ENCODE results near the gene SMIM30. TPM values are rescaled to one million over a fixed set of nuclear protein-coding genes. Genes with fewer than 3 reads are reported as not detected.

The SMIM30 gene
- total and polyA plus RNA-seq, 8 donors, result 12.4 to 50.8 (median 22.5) TPM

DNA sequence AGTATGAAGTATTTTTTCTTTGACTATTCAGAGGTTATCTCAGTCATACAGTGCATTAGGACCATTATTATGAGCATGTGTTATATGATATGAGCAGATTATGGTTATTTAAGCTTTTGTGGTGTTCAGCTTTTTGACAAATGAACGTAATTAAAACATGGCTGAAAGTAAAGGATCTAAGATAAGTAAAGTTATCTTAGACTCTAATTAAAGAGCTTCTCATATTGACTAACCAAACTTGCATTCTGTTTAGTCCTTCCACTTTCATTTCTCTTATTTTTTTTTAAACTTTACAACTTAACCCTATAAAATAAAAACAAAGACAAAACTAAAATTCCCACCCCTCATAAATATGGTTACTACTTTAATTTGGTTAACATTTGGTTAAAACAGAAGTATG, 24.8 kb downstream of the SMIM30 start:
- Histone ChIP-seq H3K27ac (no peak overlapping the region), H3K27me3 (no peaks in the 10 kb centered on the region), H3K36me3 (no peaks in the 10 kb centered on the region), H3K4me1 (no peaks in the 10 kb centered on the region), H3K9me3 (no peaks in the 10 kb centered on the region), H3K4me3 (no peak overlapping the region)
- ATAC-seq, result no peak
- DNase-seq, result no peak
- intact Hi-C loops (cut with DNase I), result no loop called here
- TF ChIP-seq, protein P1, sequence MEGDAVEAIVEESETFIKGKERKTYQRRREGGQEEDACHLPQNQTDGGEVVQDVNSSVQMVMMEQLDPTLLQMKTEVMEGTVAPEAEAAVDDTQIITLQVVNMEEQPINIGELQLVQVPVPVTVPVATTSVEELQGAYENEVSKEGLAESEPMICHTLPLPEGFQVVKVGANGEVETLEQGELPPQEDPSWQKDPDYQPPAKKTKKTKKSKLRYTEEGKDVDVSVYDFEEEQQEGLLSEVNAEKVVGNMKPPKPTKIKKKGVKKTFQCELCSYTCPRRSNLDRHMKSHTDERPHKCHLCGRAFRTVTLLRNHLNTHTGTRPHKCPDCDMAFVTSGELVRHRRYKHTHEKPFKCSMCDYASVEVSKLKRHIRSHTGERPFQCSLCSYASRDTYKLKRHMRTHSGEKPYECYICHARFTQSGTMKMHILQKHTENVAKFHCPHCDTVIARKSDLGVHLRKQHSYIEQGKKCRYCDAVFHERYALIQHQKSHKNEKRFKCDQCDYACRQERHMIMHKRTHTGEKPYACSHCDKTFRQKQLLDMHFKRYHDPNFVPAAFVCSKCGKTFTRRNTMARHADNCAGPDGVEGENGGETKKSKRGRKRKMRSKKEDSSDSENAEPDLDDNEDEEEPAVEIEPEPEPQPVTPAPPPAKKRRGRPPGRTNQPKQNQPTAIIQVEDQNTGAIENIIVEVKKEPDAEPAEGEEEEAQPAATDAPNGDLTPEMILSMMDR (IDR thresholded peaks at IDR 0.05), result no peak
- FAIRE-seq, result no peak
- WGBS, 2 donors, result 71 to 90% methylated on average over 1 of the region's 1 CpG

DNA sequence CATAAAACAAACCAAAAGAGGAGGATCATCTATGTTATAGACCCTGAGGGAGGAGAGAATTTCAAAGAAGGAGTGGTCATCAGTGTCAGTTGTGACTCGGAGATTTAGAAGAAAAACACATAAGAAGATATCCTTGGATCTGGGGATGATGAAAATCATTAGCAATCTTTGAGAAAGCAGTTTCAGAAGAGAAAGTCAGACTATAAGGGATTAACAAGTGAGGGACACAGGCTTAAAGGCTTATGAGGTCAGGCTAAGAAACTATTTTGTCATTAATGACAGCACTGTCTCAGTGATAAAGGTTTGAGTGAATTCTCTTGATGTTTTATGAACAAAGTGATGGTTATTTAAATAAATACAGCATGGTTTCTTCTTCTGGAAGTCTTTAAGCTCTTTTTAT, 25.6 kb downstream of the SMIM30 start:
- 63 to 84% methylated on average over 1 of the region's 1 CpG for WGBS, 2 donors
- TF ChIP-seq, protein P1 (IDR thresholded peaks at IDR 0.05), result no peak
- FAIRE-seq, result no peak
- no peaks in the 10 kb centered on the region for H3K36me3 ChIP-seq
- no peak overlapping the region for H3K27ac ChIP-seq
- no peaks in the 10 kb centered on the region for H3K9me3 ChIP-seq
- intact Hi-C loops (cut with DNase I), result no loop called here
- H3K4me1 ChIP-seq, result no peaks in the 10 kb centered on the region
- H3K27me3 ChIP-seq, result no peaks in the 10 kb centered on the region
- no peak for DNase-seq
- H3K4me3 ChIP-seq, result no peak overlapping the region
- ATAC-seq, result no peak

DNA sequence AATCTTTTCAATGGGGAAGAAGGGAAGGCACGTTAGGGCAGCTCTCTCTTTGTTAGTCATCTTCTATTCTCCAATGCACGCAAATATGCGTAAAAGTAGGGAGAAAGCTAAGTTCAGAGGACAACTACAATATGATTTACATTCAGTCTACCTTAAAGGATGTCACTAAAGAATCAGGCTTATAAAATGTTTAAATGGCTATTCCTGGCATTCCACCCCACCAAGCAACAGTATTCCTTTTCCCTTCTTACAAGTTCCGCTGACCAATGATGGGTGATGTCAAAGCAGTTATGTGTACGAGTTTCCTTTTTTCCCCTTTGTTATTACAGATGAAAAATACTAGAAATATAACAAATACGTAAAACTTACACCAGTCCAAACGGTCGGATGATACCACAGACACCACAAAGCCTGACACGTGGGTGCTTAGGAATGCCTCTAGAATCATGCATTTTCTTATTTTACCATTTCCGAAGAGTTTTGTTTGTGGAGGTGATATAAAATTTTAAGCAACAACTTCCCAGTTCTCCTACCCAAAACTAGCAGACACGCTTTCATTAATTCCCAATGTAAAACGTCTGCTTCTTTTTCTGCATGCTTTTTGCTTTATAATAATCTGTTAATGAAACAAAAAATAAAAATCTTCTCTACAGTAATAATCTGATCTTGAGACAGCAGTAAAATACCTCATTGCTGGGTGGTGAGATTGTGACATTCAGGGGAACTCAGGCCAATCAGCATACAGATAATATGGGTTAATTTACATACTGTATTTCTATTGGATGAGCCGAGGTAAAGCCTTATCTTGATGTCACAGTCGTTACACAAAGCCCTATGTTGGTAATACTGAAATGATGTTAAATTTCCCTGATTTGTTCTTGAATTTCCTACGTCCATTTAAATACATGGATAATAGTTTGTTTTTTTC, 31.0 kb downstream of the SMIM30 start:
- WGBS, 2 donors, result 55 to 68% methylated on average over 15 of the region's 15 CpGs
- no peaks in the 10 kb centered on the region for H3K4me1 ChIP-seq
- H3K27me3 ChIP-seq, result no peaks in the 10 kb centered on the region
- ATAC-seq (peak in 3 of 4 donors; percentile 69 to 73 (median 70)), FAIRE-seq (no peak), DNase-seq (no peak)
- peak overlapping the region in 1 of 4 donors; percentile 48 for H3K4me3 ChIP-seq
- TF ChIP-seq, protein P1 (IDR thresholded peaks at IDR 0.05), result no peak
- no peaks in the 10 kb centered on the region for H3K9me3 ChIP-seq
- intact Hi-C loops (cut with DNase I), result no loop called here
- H3K27ac ChIP-seq, result no peak overlapping the region
- H3K36me3 ChIP-seq, result no peaks in the 10 kb centered on the region

DNA sequence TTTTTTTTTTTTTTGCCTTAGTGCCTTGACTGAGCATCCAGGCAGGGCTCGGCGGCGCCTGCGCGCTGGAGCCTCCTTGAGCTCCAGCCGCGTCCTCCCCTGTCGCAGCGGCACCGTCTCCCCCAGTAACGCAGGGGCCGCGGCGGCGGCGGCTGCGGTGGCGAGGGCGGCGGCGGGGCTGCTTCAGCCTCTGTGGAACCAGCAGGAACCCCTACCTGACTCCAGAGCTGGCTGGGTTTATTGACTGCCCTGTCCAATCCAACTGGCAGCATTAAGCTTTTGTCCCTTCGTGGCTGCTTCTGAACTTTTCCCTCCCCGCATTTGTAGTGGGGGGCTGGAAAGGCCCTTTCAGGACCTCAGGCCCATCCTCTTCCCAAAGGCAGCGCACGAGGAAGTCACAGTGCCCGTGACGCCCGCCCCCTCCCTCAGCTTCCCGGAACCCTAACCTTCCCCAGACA, 31.9 kb downstream of the SMIM30 start, which contains the start of gene GPR85:
TSS of gene GPR85 (minus strand) at position 397 of the 458 bp plus-strand sequence. CDS start 2,106 bp downstream, outside the sequence.
- peak within 1 kb of the TSS; percentile 10 to 48 (median 19) for H3K4me3 ChIP-seq
- no peak for FAIRE-seq
- peak; percentile 76 to 92 (median 88) for ATAC-seq
- H3K9me3 ChIP-seq, result no peaks in the 10 kb centered on the region
- H3K36me3 ChIP-seq, result no peaks in the 10 kb centered on the region
- 2% methylated on average over 29 of the region's 29 CpGs for WGBS, 2 donors
- intact Hi-C loops (cut with DNase I), result no loop called here
- H3K4me1 ChIP-seq, result no peaks in the 10 kb centered on the region
- no peak within 1 kb of the TSS for H3K27ac ChIP-seq
- no peaks in the 10 kb centered on the region for H3K27me3 ChIP-seq
- TF ChIP-seq, protein P1 (IDR thresholded peaks at IDR 0.05), result no peak
- DNase-seq, result peak; percentile 12 to 76 (median 29)

Data from pancreas (tissue), 10 donors.